GM20000 (cell line): ENCODE measurements around the gene SKP2.

ENCODE experiments used
- DNase-seq: peaks from one replicate; pipeline ENCODE4 v3.0.0; 2012; ENCODE audit warnings: low spot score
- CTCF ChIP-seq: IDR thresholded peaks from 2 replicates; pipeline ENCODE4 v1.5.1; 2012; ENCODE audit warnings: mild to moderate bottlenecking, control low read depth; ENCODE audit errors: extremely low read depth, missing control alignments

The SKP2 gene

DNA sequence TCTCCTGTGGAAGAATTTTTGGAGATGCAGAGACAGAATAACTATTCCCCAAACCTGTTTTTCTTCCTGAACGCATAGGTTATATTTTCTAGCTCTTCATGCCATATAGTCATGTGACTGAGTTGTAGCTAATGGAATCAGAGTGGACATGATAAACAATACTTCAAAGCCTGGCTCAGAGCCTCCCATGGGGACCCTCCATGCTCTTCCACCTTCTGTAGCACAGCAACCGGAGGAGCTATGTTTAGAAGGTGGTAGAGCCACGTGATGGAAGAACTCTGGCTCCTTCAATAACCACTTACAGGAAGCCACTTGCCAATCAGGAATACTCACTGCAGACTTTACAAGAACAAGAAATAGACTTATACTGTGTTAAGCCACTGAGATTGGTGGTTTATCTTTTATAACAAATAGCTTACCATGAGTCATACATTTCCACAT lies 50.6 kb downstream of the SKP2 start:
- no peak for DNase-seq
- TF ChIP-seq CTCF: no peak

- no peak for TF ChIP-seq CTCF
- no peak for DNase-seq
These were observed 53.4 kb downstream of the SKP2 start for GRCh38 chr5:36205329-36205728.

- DNase-seq: no peak
- no peak for TF ChIP-seq CTCF
These were observed 55.0 kb downstream of the SKP2 start for GRCh38 chr5:36206913-36207312.

- TF ChIP-seq CTCF: no peak
These were observed 56.9 kb downstream of the SKP2 start for GRCh38 chr5:36208786-36209185.

DNA sequence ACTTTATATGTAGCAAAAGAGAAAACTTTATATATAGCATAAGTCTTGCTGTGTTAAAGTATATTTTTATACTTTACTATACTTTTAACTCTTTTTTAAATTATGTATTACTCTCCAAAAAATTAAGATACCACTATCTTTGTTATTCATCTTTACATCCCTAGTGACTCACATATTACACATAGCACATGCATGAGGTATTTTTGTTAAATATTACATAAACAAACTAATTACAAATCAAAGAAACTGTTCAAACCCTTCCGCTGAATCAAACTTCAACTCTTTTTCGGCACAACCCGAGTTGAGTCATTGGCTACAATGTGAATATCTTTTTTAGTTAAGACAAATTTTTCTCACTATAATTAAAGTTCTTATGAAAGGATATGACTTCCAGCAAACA lies 57.8 kb downstream of the SKP2 start:
- no peak for TF ChIP-seq CTCF
- DNase-seq: no peak

More at GRCh38 chr5:36208786-36209185, 56.9 kb downstream of the SKP2 start:
- no peak for DNase-seq

- DNase-seq: no peak
- TF ChIP-seq CTCF: no peak
These were observed 62.5 kb downstream of the SKP2 start for GRCh38 chr5:36214436-36214835.

- TF ChIP-seq CTCF: no peak
- no peak for DNase-seq
These were observed 64.0 kb downstream of the SKP2 start for GRCh38 chr5:36215910-36216309.
